Neural progenitor cell (in vitro differentiated cells): ENCODE data around the gene LRRTM4. TPM values are rescaled to one million over a fixed set of nuclear protein-coding genes. Genes with fewer than 3 reads are reported as not detected.

Source experiments
- DNase-seq: peaks from one replicate; pipeline ENCODE4 v3.0.0-alpha.2; 2016; ENCODE audit warnings: low spot score
- H2AFZ ChIP-seq: fragments of 200-600 bp; sonication (generic); replicated peaks from 2 replicates; pipeline ENCODE4 v1.6.1; 2016; ENCODE audit warnings: antibody characterized with exemption
- H3F3A ChIP-seq: fragments of 200-600 bp; sonication (generic); 2 replicates; pipeline ENCODE4 v1.6.1; 2016; ENCODE audit warnings: antibody characterized with exemption, low read depth
- H3K27ac ChIP-seq: fragments of 200-600 bp; sonication (generic); 2 replicates; pipeline ENCODE4 v1.5.1; 2016; ENCODE audit warnings: mild to moderate bottlenecking
- H3K27me3 ChIP-seq: fragments of 200-600 bp; sonication (generic); 2 replicates; pipeline ENCODE4 v1.6.1; 2016; ENCODE audit warnings: mild to moderate bottlenecking, moderate library complexity
- H3K36me3 ChIP-seq: fragments of 200-600 bp; sonication (generic); 2 replicates; pipeline ENCODE4 v1.5.1; 2016
- H3K4me1 ChIP-seq: fragments of 200-600 bp; sonication (generic); 2 replicates; pipeline ENCODE4 v1.6.1; 2016; ENCODE audit warnings: mixed run types
- H3K4me2 ChIP-seq: fragments of 200-600 bp; sonication (generic); 2 replicates; pipeline ENCODE4 v1.6.1; 2016
- H3K4me3 ChIP-seq: fragments of 200-600 bp; sonication (generic); 2 replicates; pipeline ENCODE4 v1.5.1; 2016
- H3K79me2 ChIP-seq: fragments of 200-600 bp; sonication (generic); 2 replicates; pipeline ENCODE4 v1.6.1; 2016; ENCODE audit warnings: low read depth
- H3K9ac ChIP-seq: fragments of 200-600 bp; sonication (generic); 2 replicates; pipeline ENCODE4 v1.6.1; 2016
- H3K9me3 ChIP-seq: fragments of 200-600 bp; sonication (generic); 2 replicates; pipeline ENCODE4 v1.5.1; 2016; ENCODE audit warnings: low read depth
- H4K20me1 ChIP-seq: fragments of 200-600 bp; sonication (generic); 2 replicates; pipeline ENCODE4 v1.6.1; 2016; ENCODE audit warnings: low read depth
- H3K27ac Mint-ChIP-seq: 3 replicates; pipeline ENCODE4 v1.8.0; 2021; ENCODE audit warnings: mixed read lengths
- H3K27me3 Mint-ChIP-seq: 2 replicates; pipeline ENCODE4 v1.8.0; 2022; ENCODE audit warnings: low read depth, mild to moderate bottlenecking, inconsistent platforms, moderate library complexity, mixed read lengths; ENCODE audit not compliant: insufficient read depth
- H3K36me3 Mint-ChIP-seq: 3 replicates; pipeline ENCODE4 v1.8.0; 2021; ENCODE audit warnings: mixed read lengths
- H3K4me1 Mint-ChIP-seq: 3 replicates; pipeline ENCODE4 v1.8.0; 2021; ENCODE audit warnings: mixed read lengths
- H3K4me3 Mint-ChIP-seq: 3 replicates; pipeline ENCODE4 v1.8.0; 2021; ENCODE audit warnings: mild to moderate bottlenecking, moderate library complexity, mixed read lengths
- H3K9me3 Mint-ChIP-seq: 3 replicates; pipeline ENCODE4 v1.8.0; 2020; ENCODE audit warnings: mixed read lengths
- EZH2 ChIP-seq: fragments of 200-600 bp; sonication (generic); IDR thresholded peaks from 2 replicates; pipeline ENCODE4 v1.6.1; 2017; ENCODE audit warnings: antibody characterized with exemption, mild to moderate bottlenecking, moderate library complexity
- EZH2phosphoT487 ChIP-seq: fragments of 200-600 bp; sonication (generic); IDR thresholded peaks from 2 replicates; pipeline ENCODE4 v1.6.1; 2017; ENCODE audit warnings: antibody characterized with exemption
- total RNA-seq: library from RNA; depleted of rRNA; stranded (reverse); fragments of >200 nt; gene quantifications from 2 replicates; pipeline ENCODE4 v1.2.3, GENCODE V29; 2015; ENCODE audit warnings: low replicate concordance
- TF ChIP-seq, protein P1 (sequence below): fragments of 200-600 bp; sonication (generic); IDR thresholded peaks from 2 replicates; pipeline ENCODE4 v1.5.1; 2017; ENCODE audit warnings: antibody characterized with exemption, mild to moderate bottlenecking

The LRRTM4 gene
- total RNA-seq, 1 donor from 2014 or later = 20.4 TPM

DNA sequence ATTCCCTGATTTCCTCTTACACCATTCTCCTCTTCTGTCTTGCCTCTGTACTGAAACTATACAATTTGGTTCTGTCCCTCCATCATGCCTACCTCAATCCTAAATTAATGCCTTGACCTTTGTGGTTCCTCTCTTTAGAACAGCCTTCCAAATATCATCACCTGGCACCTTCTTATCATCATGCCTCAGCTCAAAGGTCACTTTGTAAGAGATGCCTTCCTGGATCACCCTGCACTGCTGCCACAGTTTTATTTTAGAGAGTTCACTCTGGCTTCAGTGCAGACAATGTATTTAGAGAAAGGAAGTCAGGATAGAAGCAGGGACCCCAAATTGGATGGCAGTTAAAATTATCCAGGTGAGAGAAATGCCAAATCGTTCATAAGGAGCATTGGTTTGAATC lies 64.5 kb downstream of the LRRTM4 start:
- DNase-seq = no peak
- H3K27me3 Mint-ChIP-seq = no peaks in the 10 kb centered on the region

DNA sequence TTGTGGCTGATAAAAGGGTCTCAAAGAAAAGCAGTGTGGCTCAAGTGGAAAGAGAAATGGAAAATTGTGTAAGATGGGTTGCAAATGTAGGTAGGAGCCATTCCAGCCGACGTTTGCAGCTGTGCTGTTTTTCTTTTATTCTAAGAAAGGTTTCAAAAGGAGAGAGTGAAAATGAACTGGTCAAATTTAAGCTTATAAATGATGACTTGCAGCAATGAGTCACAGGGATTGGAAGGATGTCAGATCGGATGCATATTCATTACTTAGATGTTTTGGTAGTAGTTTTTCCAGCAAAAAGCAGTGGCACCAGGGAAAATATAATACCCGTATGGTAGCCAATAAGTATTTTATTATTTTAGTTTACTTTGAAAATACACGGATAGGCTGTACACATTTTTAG lies 79.1 kb downstream of the LRRTM4 start:
- H3K4me1 Mint-ChIP-seq = peaks cover 2% of the 10 kb centered on the region
- TF ChIP-seq, protein P1, sequence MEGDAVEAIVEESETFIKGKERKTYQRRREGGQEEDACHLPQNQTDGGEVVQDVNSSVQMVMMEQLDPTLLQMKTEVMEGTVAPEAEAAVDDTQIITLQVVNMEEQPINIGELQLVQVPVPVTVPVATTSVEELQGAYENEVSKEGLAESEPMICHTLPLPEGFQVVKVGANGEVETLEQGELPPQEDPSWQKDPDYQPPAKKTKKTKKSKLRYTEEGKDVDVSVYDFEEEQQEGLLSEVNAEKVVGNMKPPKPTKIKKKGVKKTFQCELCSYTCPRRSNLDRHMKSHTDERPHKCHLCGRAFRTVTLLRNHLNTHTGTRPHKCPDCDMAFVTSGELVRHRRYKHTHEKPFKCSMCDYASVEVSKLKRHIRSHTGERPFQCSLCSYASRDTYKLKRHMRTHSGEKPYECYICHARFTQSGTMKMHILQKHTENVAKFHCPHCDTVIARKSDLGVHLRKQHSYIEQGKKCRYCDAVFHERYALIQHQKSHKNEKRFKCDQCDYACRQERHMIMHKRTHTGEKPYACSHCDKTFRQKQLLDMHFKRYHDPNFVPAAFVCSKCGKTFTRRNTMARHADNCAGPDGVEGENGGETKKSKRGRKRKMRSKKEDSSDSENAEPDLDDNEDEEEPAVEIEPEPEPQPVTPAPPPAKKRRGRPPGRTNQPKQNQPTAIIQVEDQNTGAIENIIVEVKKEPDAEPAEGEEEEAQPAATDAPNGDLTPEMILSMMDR = no peak
- TF ChIP-seq EZH2phosphoT487 (no peak), EZH2 (no peak)

More for the DNA sequence above, 64.5 kb downstream of the LRRTM4 start:
- Histone ChIP-seq H3K4me2 (no peak overlapping the region), H3K9ac (no peak overlapping the region), H3K4me1 (peaks cover 5% of the 10 kb centered on the region), H3K4me3 (no peak overlapping the region), H3K9me3 (no peaks in the 10 kb centered on the region), H3K27me3 (no peaks in the 10 kb centered on the region), H4K20me1 (no peaks in the 10 kb centered on the region), H3K36me3 (no peaks in the 10 kb centered on the region), H3F3A (no peaks in the 10 kb centered on the region), H3K27ac (no peak overlapping the region), H3K79me2 (no peaks in the 10 kb centered on the region), H2AFZ (no peak overlapping the region)
- Mint-ChIP-seq H3K9me3 (no peaks in the 10 kb centered on the region), H3K36me3 (no peaks in the 10 kb centered on the region), H3K4me1 (peaks cover 30% of the 10 kb centered on the region), H3K27ac (no peak overlapping the region), H3K4me3 (no peak overlapping the region)
- no peak for TF ChIP-seq EZH2phosphoT487
- TF ChIP-seq, protein P1 = no peak
- no peak for TF ChIP-seq EZH2

DNA sequence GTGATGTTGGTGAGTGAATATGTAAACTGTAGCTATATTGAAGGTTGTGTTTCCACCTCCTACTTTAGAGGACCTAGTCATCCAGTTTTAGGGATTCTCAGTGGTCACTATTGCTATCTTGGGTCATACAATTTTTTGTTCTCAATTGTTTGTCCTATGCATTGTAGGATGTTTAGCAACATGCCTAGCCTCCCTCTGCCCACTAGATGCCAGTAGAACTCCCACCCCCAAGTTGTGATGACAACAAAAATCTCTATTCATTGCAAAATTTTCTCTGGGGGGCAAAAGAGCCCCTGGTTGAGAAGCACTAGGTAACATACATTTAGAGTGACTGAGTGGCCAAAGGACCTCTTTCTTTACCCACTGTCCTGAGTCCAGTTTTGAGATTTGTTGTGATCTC lies 87.3 kb downstream of the LRRTM4 start:
- H3K4me2 ChIP-seq = no peak overlapping the region
- H2AFZ ChIP-seq = no peak overlapping the region
- no peak for TF ChIP-seq EZH2
- TF ChIP-seq EZH2phosphoT487 = no peak
- TF ChIP-seq, protein P1 = peak; percentile 60
- no peaks in the 10 kb centered on the region for H3K79me2 ChIP-seq
- H4K20me1 ChIP-seq = no peaks in the 10 kb centered on the region
- H3K27ac ChIP-seq = no peak overlapping the region
- no peak overlapping the region for H3K4me3 ChIP-seq
- H3F3A ChIP-seq = no peaks in the 10 kb centered on the region
- peak; percentile 12 for DNase-seq
- no peaks in the 10 kb centered on the region for H3K4me1 Mint-ChIP-seq
- H3K4me3 Mint-ChIP-seq = no peak overlapping the region
- H3K9ac ChIP-seq = no peak overlapping the region
- H3K36me3 Mint-ChIP-seq = no peaks in the 10 kb centered on the region
- H3K27me3 ChIP-seq = no peaks in the 10 kb centered on the region
- H3K27ac Mint-ChIP-seq = no peak overlapping the region
- H3K9me3 ChIP-seq = no peaks in the 10 kb centered on the region
- no peaks in the 10 kb centered on the region for H3K27me3 Mint-ChIP-seq
- H3K36me3 ChIP-seq = no peaks in the 10 kb centered on the region
- H3K9me3 Mint-ChIP-seq = no peaks in the 10 kb centered on the region
- H3K4me1 ChIP-seq = no peaks in the 10 kb centered on the region

More for the DNA sequence above, 79.1 kb downstream of the LRRTM4 start:
- H4K20me1 ChIP-seq = no peaks in the 10 kb centered on the region
- DNase-seq = no peak
- Mint-ChIP-seq H3K4me3 (no peak overlapping the region), H3K27ac (no peak overlapping the region), H3K36me3 (no peaks in the 10 kb centered on the region), H3K27me3 (no peaks in the 10 kb centered on the region), H3K9me3 (no peaks in the 10 kb centered on the region)
- H3K36me3 ChIP-seq = no peaks in the 10 kb centered on the region
- H2AFZ ChIP-seq = no peak overlapping the region
- H3K9me3 ChIP-seq = no peaks in the 10 kb centered on the region
- H3K9ac ChIP-seq = no peak overlapping the region
- no peak overlapping the region for H3K4me2 ChIP-seq
- no peak overlapping the region for H3K27ac ChIP-seq
- H3K4me1 ChIP-seq = no peaks in the 10 kb centered on the region
- H3K27me3 ChIP-seq = no peaks in the 10 kb centered on the region
- no peaks in the 10 kb centered on the region for H3K79me2 ChIP-seq
- H3F3A ChIP-seq = no peaks in the 10 kb centered on the region
- H3K4me3 ChIP-seq = no peak overlapping the region
